Endothelial cell of umbilical vein (primary cell): ENCODE data around the gene SELE. TPM values are rescaled to one million over a fixed set of nuclear protein-coding genes. Genes with fewer than 3 reads are reported as not detected.

Experiments used
- BruUV-seq: library from RNA; stranded (reverse); fragments of 400-500 nt; replicated peaks from 2 replicates; lab custom pipeline; 2021; lab: Mats Ljungman, UMichigan
- CTCF ChIA-PET: fragments of 300-600, 350-600 bp; sonication (Branson Sonifier 250); formaldehyde crosslinking; loops from one replicate; lab custom pipeline; 2021; ENCODE audit warnings: antibody characterized with exemption, inconsistent platforms; lab: Charles Lee
- POLR2A ChIA-PET: fragments of 300-600, 350-600 bp; sonication (Branson Sonifier 250); formaldehyde crosslinking; loops from one replicate; lab custom pipeline; 2021; ENCODE audit warnings: antibody characterized with exemption, inconsistent platforms; lab: Charles Lee
- DNase-seq: peaks from one replicate; pipeline ENCODE4 v3.0.0-alpha.2; 2011; ENCODE audit warnings: low read depth, low spot score
- FAIRE-seq: peaks from 2 replicates; lab custom pipeline; 2011; peaks lifted over from hg19 to GRCh38; lab: Jason Lieb, UNC
- H2AFZ ChIP-seq: 2 replicates; pipeline ENCODE4 v1.6.0; 2012; ENCODE audit warnings: low read depth, low read length, control low read depth, inconsistent platforms
- H3K27ac ChIP-seq: 2 replicates; pipeline ENCODE4 v1.5.1; 2011; ENCODE audit warnings: low read depth, mild to moderate bottlenecking, control low read depth, low read length, moderate library complexity; ENCODE audit not compliant: insufficient read depth
- H3K27me3 ChIP-seq, 2 experiments: 2 replicates each; pipeline versions ENCODE4 v1.6.0 to v1.6.1; 2011; ENCODE audit warnings: low read length in 2 of 2, mixed read lengths in 1 of 2; ENCODE audit not compliant: control insufficient read depth in 2 of 2, insufficient read depth in 2 of 2
- H3K36me3 ChIP-seq, 2 experiments: 2 replicates in 1 of 2; 3 replicates in 1 of 2; pipeline ENCODE4 v1.5.1; 2011; ENCODE audit warnings: low read length in 2 of 2, mild to moderate bottlenecking in 1 of 2, moderate library complexity in 1 of 2; ENCODE audit not compliant: control insufficient read depth in 2 of 2, insufficient read depth in 2 of 2; ENCODE audit errors: extremely low read depth in 1 of 2
- H3K4me1 ChIP-seq: 3 replicates; pipeline ENCODE4 v1.5.1; 2011; ENCODE audit warnings: mild to moderate bottlenecking, low read length; ENCODE audit not compliant: control insufficient read depth, insufficient read depth; ENCODE audit errors: extremely low read depth
- H3K4me2 ChIP-seq: 2 replicates; pipeline ENCODE4 v1.6.1; 2011; ENCODE audit warnings: low read length, control low read depth, mixed read lengths; ENCODE audit not compliant: insufficient read depth
- H3K4me3 ChIP-seq, 3 experiments: fragments of 200-600 bp in 1 of 3; sonication (generic), shearing (Covaris generic) in 1 of 3; replicated peaks in 1 of 3; 2 replicates each; pipeline ENCODE4 v1.5.1; 2011 to 2016; ENCODE audit warnings: control low read depth in 3 of 3, low read length in 3 of 3, mild to moderate bottlenecking in 2 of 3, inconsistent platforms in 1 of 3, low read depth in 1 of 3, moderate library complexity in 1 of 3; ENCODE audit not compliant: insufficient read depth in 1 of 3
- H3K79me2 ChIP-seq: 2 replicates; pipeline ENCODE4 v1.6.0; 2012; ENCODE audit warnings: low read length, inconsistent platforms; ENCODE audit not compliant: control insufficient read depth, insufficient read depth
- H3K9ac ChIP-seq: replicated peaks from 2 replicates; pipeline ENCODE3; 2011; ENCODE audit warnings: low read length, control low read depth; ENCODE audit not compliant: insufficient read depth; ENCODE audit errors: extremely low read depth
- H3K9me1 ChIP-seq: replicated peaks from 3 replicates; pipeline ENCODE4 v1.6.0; 2011; ENCODE audit warnings: mild to moderate bottlenecking, low read length; ENCODE audit not compliant: control insufficient read depth, insufficient read depth; ENCODE audit errors: extremely low read depth
- H3K9me3 ChIP-seq: replicated peaks from 2 replicates; pipeline ENCODE4 v1.5.1; 2012; ENCODE audit warnings: low read length, inconsistent platforms; ENCODE audit not compliant: control insufficient read depth, insufficient read depth
- H4K20me1 ChIP-seq: replicated peaks from 2 replicates; pipeline ENCODE3; 2011; ENCODE audit warnings: mild to moderate bottlenecking, low read length; ENCODE audit not compliant: control insufficient read depth, insufficient read depth; ENCODE audit errors: extremely low read depth
- CTCF ChIP-seq, 2 donors: IDR thresholded peaks; 1 replicate in 1 of 2; 2 replicates in 1 of 2; pipeline ENCODE4 v1.5.1; 2011; ENCODE audit warnings: low read length in 2 of 2, mild to moderate bottlenecking in 2 of 2, moderate library complexity in 2 of 2, control low read depth in 1 of 2, inconsistent platforms in 1 of 2, low read depth in 1 of 2; ENCODE audit not compliant: insufficient read depth in 1 of 2; ENCODE audit errors: extremely low read depth in 1 of 2
- EZH2 ChIP-seq: IDR thresholded peaks from 2 replicates; pipeline ENCODE4 v1.6.1; 2012; ENCODE audit warnings: borderline replicate concordance, low read depth, mild to moderate bottlenecking, moderate library complexity, low read length, inconsistent platforms; ENCODE audit not compliant: severe bottlenecking
- FOS ChIP-seq: IDR thresholded peaks from 2 replicates; pipeline ENCODE4 v1.6.1; 2011; ENCODE audit warnings: mild to moderate bottlenecking, low read length, moderate library complexity, borderline replicate concordance; ENCODE audit not compliant: insufficient read depth
- GATA2 ChIP-seq: IDR thresholded peaks from 2 replicates; pipeline ENCODE4 v1.7.0; 2011; ENCODE audit warnings: low read depth, mild to moderate bottlenecking, moderate library complexity, mixed read lengths, low read length; ENCODE audit not compliant: insufficient read length, insufficient read depth
- JUN ChIP-seq: IDR thresholded peaks from 2 replicates; pipeline ENCODE4 v1.6.1; 2011; ENCODE audit warnings: borderline replicate concordance, low read depth; ENCODE audit not compliant: insufficient read length, insufficient read depth
- MYC ChIP-seq: IDR thresholded peaks from one replicate; pipeline ENCODE4 v1.6.1; 2011; ENCODE audit warnings: mild to moderate bottlenecking, low read depth, low read length
- POLR2A ChIP-seq: IDR thresholded peaks from 2 replicates; pipeline ENCODE4 v1.6.1; 2012; ENCODE audit warnings: low read depth, mild to moderate bottlenecking, control low read depth, low read length
- POLR2AphosphoS5 ChIP-seq: IDR thresholded peaks from 2 replicates; pipeline ENCODE4 v1.6.1; 2012; ENCODE audit warnings: low read depth, mild to moderate bottlenecking, control low read depth, low read length, moderate library complexity; ENCODE audit not compliant: insufficient read depth
- dilution Hi-C: fragments of 300-500 bp; cut with MboI; formaldehyde crosslinking; loops from one replicate; pipeline ENCODE4 v1.15.0; 2019; ENCODE audit warnings: low sequenced_read_pairs; ENCODE audit not compliant: extremely low pct_ligation_motif_present
- intact Hi-C: fragments of 100-400 bp; cut with micrococcal nuclease; formaldehyde crosslinking; loops from one replicate; pipeline ENCODE4 v1.10.0; 2022
- polyA plus RNA-seq, 4 experiments: library from polyadenylated mRNA; depleted of rRNA in 3 of 4; stranded (reverse) in 3 of 4; unstranded in 1 of 4; fragments of >200 nt; gene quantifications; 2 replicates each; pipeline versions ENCODE4 v1.2.1 to v1.2.3, GENCODE V29; 2011 to 2012; ENCODE audit warnings: missing spikeins in 1 of 4
- total RNA-seq: library from RNA; stranded (reverse); gene quantifications from 2 replicates; pipeline ENCODE4 v1.2.3, GENCODE V29; 2021
- TF ChIP-seq, protein P1 (sequence below): IDR thresholded peaks from 2 replicates; pipeline ENCODE4 v1.6.1; 2011; ENCODE audit not compliant: insufficient read depth, insufficient read length

Gene SELE
- total and polyA plus RNA-seq, 2 donors (not counting 3 experiments of a cell fraction or from before 2014, with no cell fraction given), result 1.5 to 4.7 TPM

- dilution Hi-C loops, result no loop called here
- POLR2A ChIA-PET, result interaction anchor here (0.6 kb wide), 1 partner anchor 237 kb away, joined by 5 read pairs; no protein-coding TSS in a partner anchor
- FAIRE-seq (no peak), DNase-seq (no peak)
- H2AFZ ChIP-seq, result no peak overlapping the region
- no peaks in the 10 kb centered on the region for H3K79me2 ChIP-seq
- no peak overlapping the region for H3K27ac ChIP-seq
- no peaks in the 10 kb centered on the region for H3K9me1 ChIP-seq
- CTCF ChIA-PET, result interaction anchor here (1.3 to 2.7 kb wide), 3 partner anchors 14 to 22 kb away, joined by 4 to 9 read pairs (median 4); no protein-coding TSS in a partner anchor
- H3K4me1 ChIP-seq, result no peaks in the 10 kb centered on the region
- no peaks in the 10 kb centered on the region for H3K27me3 ChIP-seq
- no peak overlapping the region for H3K4me3 ChIP-seq
- H3K36me3 ChIP-seq, result no peaks in the 10 kb centered on the region
- no peak for TF ChIP-seq MYC
- TF ChIP-seq, protein P1, sequence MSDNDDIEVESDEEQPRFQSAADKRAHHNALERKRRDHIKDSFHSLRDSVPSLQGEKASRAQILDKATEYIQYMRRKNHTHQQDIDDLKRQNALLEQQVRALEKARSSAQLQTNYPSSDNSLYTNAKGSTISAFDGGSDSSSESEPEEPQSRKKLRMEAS, result no peak
- no peak for TF ChIP-seq FOS
- no peak for TF ChIP-seq POLR2AphosphoS5
- TF ChIP-seq GATA2, result no peak
- TF ChIP-seq JUN, result no peak
- no peak for TF ChIP-seq EZH2
- TF ChIP-seq POLR2A, result no peak
- no peak for TF ChIP-seq CTCF (IDR thresholded peaks at IDR 0.05; ENCODE audit: extremely low read depth in 1 of 2, insufficient read depth in 1 of 2, low read depth in 1 of 2, low read length in 2 of 2)
- H3K4me2 ChIP-seq, result no peak overlapping the region
- no peaks in the 10 kb centered on the region for H3K9me3 ChIP-seq
- no peaks in the 10 kb centered on the region for H4K20me1 ChIP-seq
- intact Hi-C loops, result no loop called here
- BruUV-seq, result no TSS peak
- H3K9ac ChIP-seq, result no peak overlapping the region
Observed at GRCh38 chr1:169690489-169690888, 43.4 kb downstream of the SELE start.
